COLO668 (cell line): Measurements from ENCODE around the gene NEK9.

Experiments used
- DNase-seq: peaks from one replicate; lab custom pipeline; 2025; ENCODE audit not compliant: unreplicated experiment; lab: John Stamatoyannopoulos, UW

NEK9 gene

DNA sequence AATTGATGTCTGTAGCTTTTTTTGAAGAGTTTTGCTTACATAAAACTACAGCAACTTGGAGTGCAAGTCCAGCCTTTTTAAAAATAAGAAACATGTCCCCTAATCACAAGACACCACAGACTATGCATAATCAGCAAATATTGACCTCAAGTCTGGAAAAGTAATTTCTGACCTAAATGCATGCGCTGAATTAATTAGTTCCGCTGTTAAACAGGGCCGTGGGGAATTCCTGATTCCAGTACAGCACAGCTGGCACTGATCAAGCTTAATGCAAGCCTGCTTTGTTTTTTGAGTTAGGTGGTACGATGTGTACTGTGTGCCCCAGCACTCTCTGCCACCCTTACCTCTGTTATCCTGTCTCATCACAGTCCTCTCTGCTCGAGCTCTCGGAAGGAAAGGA, 84.8 kb downstream of the NEK9 start:
- DNase-seq, result no peak

DNA sequence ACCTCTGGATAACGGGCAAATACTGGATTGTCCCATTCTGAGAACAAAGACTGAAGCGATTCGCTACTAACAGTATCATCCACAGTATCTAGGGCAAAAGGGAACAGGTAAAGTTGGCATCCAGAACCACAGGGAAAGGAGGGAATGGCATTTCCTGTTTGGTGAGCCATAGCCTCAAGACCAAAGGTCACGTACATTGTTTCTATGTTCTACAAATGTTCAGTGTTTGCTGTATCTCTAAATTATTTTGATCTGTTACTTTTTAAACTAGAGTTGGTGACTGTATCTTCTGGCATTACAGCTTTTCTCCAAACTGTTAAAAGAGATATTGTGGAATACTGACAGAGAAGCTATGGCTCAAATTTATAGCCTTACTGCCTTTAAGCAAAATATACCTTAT, 85.2 kb downstream of the NEK9 start:
- no peak for DNase-seq

DNA sequence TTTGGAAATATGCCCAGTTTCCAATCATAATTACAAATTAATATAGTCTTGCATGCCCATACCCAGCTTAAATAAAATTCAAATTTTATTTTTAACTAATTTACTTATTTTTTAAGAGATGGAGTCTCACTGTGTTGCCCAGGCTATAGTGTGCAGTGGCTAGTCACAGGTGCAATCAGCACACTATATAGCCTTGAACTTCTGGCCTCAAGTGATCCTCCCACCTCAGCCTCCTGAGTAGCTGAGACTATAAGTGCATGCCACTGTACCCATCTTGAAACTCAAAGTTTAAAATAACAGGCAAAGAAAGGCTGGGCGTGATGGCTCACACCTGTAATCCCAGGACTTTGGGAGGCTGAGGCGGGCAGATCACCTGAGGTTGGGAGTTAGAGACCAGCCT, 85.9 kb downstream of the NEK9 start:
- no peak for DNase-seq

DNA sequence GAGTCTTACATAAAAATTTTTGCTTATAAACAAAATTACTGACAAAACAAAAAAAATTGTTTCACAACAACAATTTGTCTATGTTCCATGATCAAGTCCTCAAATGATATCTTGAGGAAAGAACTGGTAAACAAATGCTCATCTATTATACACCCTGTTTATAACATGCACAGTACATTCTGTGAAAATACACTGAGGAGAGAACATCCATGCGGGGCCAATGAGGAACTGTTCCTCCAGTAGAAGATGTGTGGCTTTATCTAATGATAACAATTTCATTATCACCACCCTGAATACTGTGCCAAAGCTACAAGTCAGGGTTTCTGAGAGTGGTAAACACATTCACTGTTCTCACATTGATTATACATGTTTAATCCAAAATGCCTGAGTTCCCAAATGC, 86.3 kb downstream of the NEK9 start:
- DNase-seq, result no peak

GRCh38 chr14:75032939-75033338, 93.9 kb downstream of the NEK9 start:
- DNase-seq, result no peak

DNA sequence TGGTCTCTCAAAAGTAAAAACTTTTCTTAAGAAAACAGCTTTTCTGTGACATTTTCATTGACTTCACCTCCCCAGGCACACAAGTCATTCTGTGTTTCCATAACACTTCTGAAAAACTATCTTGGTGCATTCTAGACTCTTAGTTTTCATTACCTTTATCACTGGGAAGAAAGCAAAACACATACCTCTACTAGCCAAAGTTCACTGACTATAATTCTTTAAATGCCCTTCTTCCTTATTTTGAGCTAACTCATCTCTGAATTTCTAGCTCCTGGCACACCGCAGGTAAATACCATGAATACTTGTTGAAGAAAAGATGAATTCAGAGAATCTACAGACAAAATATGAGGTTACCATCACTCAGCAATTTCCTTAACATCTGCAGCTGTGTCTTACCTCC, 96.7 kb downstream of the NEK9 start:
- no peak for DNase-seq
